ENCODE data around the gene LCN15. TPM values are rescaled to one million over a fixed set of nuclear protein-coding genes. Genes with fewer than 3 reads are reported as not detected.
A peak's percentile ranks its signal among the peaks of the same experiment; 100 is the strongest.

The LCN15 gene
- total RNA-seq (not detected), polyA plus RNA-seq (not detected), total RNA-seq (not detected)

- Histone ChIP-seq H3K9me3 (ENCODE audit: control insufficient read depth in 2 of 3, low read length in 3 of 3) (no peaks in the 10 kb centered on the region), H3K4me3 (ENCODE audit: low read length) (no peak within 1 kb of the TSS), H3K4me1 (ENCODE audit: control insufficient read depth in 2 of 2, insufficient read depth in 2 of 2, low read length in 2 of 2) (no peaks in the 10 kb centered on the region), H3K27me3 (ENCODE audit: control insufficient read depth in 2 of 2, insufficient read depth in 2 of 2, low read length in 2 of 2) (no peaks in the 10 kb centered on the region), H3K27ac (ENCODE audit: low read depth, low read length) (no peak within 1 kb of the TSS), H3K36me3 (ENCODE audit: control insufficient read depth in 2 of 3, insufficient read depth in 3 of 3, low read length in 3 of 3) (no peaks in the 10 kb centered on the region)
- Mint-ChIP-seq H3K9me3 (no peaks in the 10 kb centered on the region), H3K4me1 (peaks cover 0 to 12% (median 0%) of the 10 kb centered on the region in 7 donors), H3K4me3 (no peak within 1 kb of the TSS), H3K27me3 (peaks cover 4 to 26% (median 15%) of the 10 kb centered on the region in 5 donors), H3K27ac (no peak within 1 kb of the TSS), H3K36me3 (no peaks in the 10 kb centered on the region)
- intact Hi-C loops (cut with micrococcal nuclease) = no loop called here
- DNase-seq (no peak), ATAC-seq (no peak)
- CTCF ChIA-PET = no interaction called here
- POLR2A ChIA-PET = interaction anchor here (0.7 kb wide), 1 partner anchor 36 kb away, joined by 3 read pairs; no protein-coding TSS in a partner anchor
Measured at GRCh38 chr9:136764301-136764891, at the start of gene LCN15. LCN15 (minus strand) TSS chr9:136764518; CDS start chr9:136764488, 30 bp downstream.

GRCh38 chr9:136808806-136809158 lies 44.5 kb upstream of the LCN15 start:
- peak overlapping the region; percentile 71 for H3K27ac ChIP-seq (ENCODE audit: low read depth, low read length)
- peak overlapping the region; percentile 40 to 90 (median 68) for H3K27ac Mint-ChIP-seq
- POLR2A ChIA-PET = interaction anchor here (0.6 to 4.7 kb wide), 7 partner anchors 9 to 278 kb away, joined by 3 to 38 read pairs (median 3); partner anchors contain the start of genes MAN1B1 and TMEM141
- intact Hi-C loops (cut with micrococcal nuclease) = loop anchor here in 1 of 2 donors (5.0 kb wide), 1 partner anchor 134 kb away; the partner anchor contains the start of gene FBXW5
- H3K4me1 Mint-ChIP-seq = peaks cover 33 to 60% (median 46%) of the 10 kb centered on the region in 7 donors
- no peaks in the 10 kb centered on the region for H3K27me3 ChIP-seq (ENCODE audit: control insufficient read depth in 2 of 2, insufficient read depth in 2 of 2, low read length in 2 of 2)
- peak overlapping the region; percentile 40 for H3K4me3 ChIP-seq (ENCODE audit: low read length)
- ATAC-seq = no peak
- H3K4me1 ChIP-seq (ENCODE audit: control insufficient read depth in 2 of 2, insufficient read depth in 2 of 2, low read length in 2 of 2) = peaks cover 20 to 32% of the 10 kb centered on the region in 2 donors
- H3K9me3 Mint-ChIP-seq = no peaks in the 10 kb centered on the region
- peaks cover 0 to 7% (median 0%) of the 10 kb centered on the region in 3 experiments for H3K36me3 ChIP-seq (ENCODE audit: control insufficient read depth in 2 of 3, insufficient read depth in 3 of 3, low read length in 3 of 3)
- H3K36me3 Mint-ChIP-seq = peaks cover 0 to 15% (median 12%) of the 10 kb centered on the region in 5 donors
- H3K4me3 Mint-ChIP-seq = peak overlapping the region; percentile 78 to 91 (median 83)
- CTCF ChIA-PET = interaction anchor here (0.9 kb wide), 1 partner anchor 21 kb away, joined by 3 read pairs; no protein-coding TSS in a partner anchor
- no peaks in the 10 kb centered on the region for H3K27me3 Mint-ChIP-seq
- no peak for DNase-seq
- no peaks in the 10 kb centered on the region for H3K9me3 ChIP-seq (ENCODE audit: control insufficient read depth in 2 of 3, low read length in 3 of 3)

- ATAC-seq (peak; percentile 55), DNase-seq (peak in 8 of 9 donors; percentile 43 to 62 (median 48))
- no peaks in the 10 kb centered on the region for H3K27me3 ChIP-seq (ENCODE audit: control insufficient read depth in 2 of 2, insufficient read depth in 2 of 2, low read length in 2 of 2)
- H3K9me3 ChIP-seq (ENCODE audit: control insufficient read depth in 2 of 3, low read length in 3 of 3) = no peaks in the 10 kb centered on the region
- peaks cover 20 to 32% of the 10 kb centered on the region in 2 donors for H3K4me1 ChIP-seq (ENCODE audit: control insufficient read depth in 2 of 2, insufficient read depth in 2 of 2, low read length in 2 of 2)
- Mint-ChIP-seq H3K4me1 (peaks cover 29 to 59% (median 41%) of the 10 kb centered on the region in 7 donors), H3K9me3 (no peaks in the 10 kb centered on the region), H3K27ac (peak overlapping the region; percentile 40 to 90 (median 68)), H3K4me3 (peak overlapping the region; percentile 78 to 91 (median 83)), H3K27me3 (no peaks in the 10 kb centered on the region), H3K36me3 (peaks cover 0 to 15% (median 10%) of the 10 kb centered on the region in 5 donors)
- POLR2A ChIA-PET = interaction anchor here (0.7 to 4.7 kb wide), 12 partner anchors 9 to 392 kb away, joined by 3 to 38 read pairs (median 3); partner anchors contain the start of genes FBXW5, MAN1B1, TMEM141 and TPRN
- H3K27ac ChIP-seq (ENCODE audit: low read depth, low read length) = peak overlapping the region; percentile 71
- CTCF ChIA-PET = interaction anchor here (0.6 to 1.3 kb wide), 4 partner anchors 15 to 448 kb away, joined by 3 to 4 read pairs (median 3); no protein-coding TSS in a partner anchor
- intact Hi-C loops (cut with micrococcal nuclease) = loop anchor here in 1 of 2 donors (5.0 kb wide), 1 partner anchor 134 kb away; the partner anchor contains the start of gene FBXW5
- H3K36me3 ChIP-seq (ENCODE audit: control insufficient read depth in 2 of 3, insufficient read depth in 3 of 3, low read length in 3 of 3) = peaks cover 0 to 7% (median 0%) of the 10 kb centered on the region in 3 experiments
- H3K4me3 ChIP-seq (ENCODE audit: low read length) = peak overlapping the region; percentile 40
Measured at GRCh38 chr9:136808075-136808805, 43.9 kb upstream of the LCN15 start.

DNA sequence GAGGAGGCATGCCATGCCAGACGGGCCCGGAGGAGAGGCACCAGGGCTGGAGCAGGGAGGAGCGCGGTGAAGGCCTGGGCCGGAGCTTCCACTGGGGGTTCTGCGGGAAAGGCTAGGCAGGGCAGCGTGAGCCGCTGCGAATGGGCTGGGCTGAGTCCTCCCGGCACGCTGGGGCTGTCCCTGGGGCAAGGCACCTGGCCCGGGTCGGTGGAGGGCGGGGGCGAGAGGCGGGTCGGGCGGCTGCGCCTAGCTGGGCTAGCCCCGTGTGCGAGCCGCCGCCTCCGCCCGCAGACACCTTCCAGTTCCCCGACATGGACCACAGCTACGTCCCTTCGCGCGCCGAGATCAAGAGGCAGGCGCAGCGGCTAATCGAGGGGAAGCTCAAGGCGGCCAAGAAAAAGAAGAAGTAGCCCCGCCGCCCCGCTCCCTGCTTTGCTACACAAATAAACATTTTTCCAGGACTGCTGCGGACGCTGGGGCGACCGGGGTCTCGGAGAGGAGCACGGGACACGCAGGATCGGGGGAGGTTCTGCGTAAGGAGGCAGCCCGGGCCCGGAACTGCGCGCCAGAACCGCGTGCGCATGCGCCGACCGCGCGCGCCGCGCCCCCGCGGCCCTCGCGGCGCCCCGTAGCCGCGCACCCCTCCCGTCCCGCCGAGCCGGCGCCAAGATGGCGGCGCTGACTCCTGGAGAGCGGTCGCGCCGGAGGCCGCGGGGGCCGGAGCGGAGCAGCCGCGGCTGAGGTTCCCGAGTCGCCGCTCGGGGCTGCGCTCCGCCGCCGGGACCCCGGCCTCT lies 43.2 kb upstream of the LCN15 start, which contains the start of gene RABL6:
TSS of gene RABL6 (plus strand) at position 668 of the 794 bp plus-strand sequence. CDS start 249 bp downstream, outside the sequence.
- intact Hi-C loops (cut with micrococcal nuclease) = loop anchor here (1.0 to 5.0 kb wide), 6 partner anchors 8 to 137 kb away; partner anchors contain the start of genes FBXW5 (in 2 of the 2), TMEM141 (in 2 of the 2), EDF1 (in 1 of the 2) and TRAF2 (in 1 of the 2)
- H3K4me3 Mint-ChIP-seq = peak within 1 kb of the TSS; percentile 78 to 92 (median 90)
- Histone ChIP-seq H3K27me3 (ENCODE audit: control insufficient read depth in 2 of 2, insufficient read depth in 2 of 2, low read length in 2 of 2) (no peaks in the 10 kb centered on the region), H3K4me3 (ENCODE audit: low read length) (peak within 1 kb of the TSS; percentile 69), H3K27ac (ENCODE audit: low read depth, low read length) (peak within 1 kb of the TSS; percentile 94), H3K9me3 (ENCODE audit: control insufficient read depth in 2 of 3, low read length in 3 of 3) (no peaks in the 10 kb centered on the region), H3K4me1 (ENCODE audit: control insufficient read depth in 2 of 2, insufficient read depth in 2 of 2, low read length in 2 of 2) (peaks cover 20 to 32% of the 10 kb centered on the region in 2 donors), H3K36me3 (ENCODE audit: control insufficient read depth in 2 of 3, insufficient read depth in 3 of 3, low read length in 3 of 3) (peaks cover 0 to 7% (median 0%) of the 10 kb centered on the region in 3 experiments)
- ATAC-seq (peak; percentile 95), DNase-seq (peak; percentile 70 to 92 (median 86))
- H3K27ac Mint-ChIP-seq = peak within 1 kb of the TSS; percentile 76 to 95 (median 90)
- H3K36me3 Mint-ChIP-seq = peaks cover 0 to 10% (median 3%) of the 10 kb centered on the region in 5 donors
- ChIA-PET POLR2A (interaction anchor here (0.7 to 4.7 kb wide), 13 partner anchors 8 to 393 kb away, joined by 3 to 38 read pairs (median 3); partner anchors contain the start of genes FBXW5, MAN1B1, TMEM141 and TPRN), CTCF (interaction anchor here (0.6 to 1.7 kb wide), 6 partner anchors 9 to 449 kb away, joined by 3 to 9 read pairs (median 3); no protein-coding TSS in a partner anchor)
- H3K9me3 Mint-ChIP-seq = no peaks in the 10 kb centered on the region
- peaks cover 22 to 52% (median 33%) of the 10 kb centered on the region in 7 donors for H3K4me1 Mint-ChIP-seq
- peaks cover 0 to under 1% (median 0%) of the 10 kb centered on the region in 5 donors for H3K27me3 Mint-ChIP-seq

GRCh38 chr9:136806631-136807201 lies 42.4 kb upstream of the LCN15 start:
- intact Hi-C loops (cut with micrococcal nuclease) = loop anchor here (1.0 to 5.0 kb wide), 6 partner anchors 7 to 138 kb away; partner anchors contain the start of genes FBXW5 (in 2 of the 2), TMEM141 (in 2 of the 2), EDF1 (in 1 of the 2) and TRAF2 (in 1 of the 2)
- Mint-ChIP-seq H3K36me3 (peaks cover 0 to 10% (median 3%) of the 10 kb centered on the region in 5 donors), H3K27ac (peak overlapping the region; percentile 76 to 94 (median 85)), H3K4me3 (peak overlapping the region; percentile 78 to 92 (median 90)), H3K27me3 (peaks cover 0 to 8% (median 0%) of the 10 kb centered on the region in 5 donors), H3K9me3 (no peaks in the 10 kb centered on the region), H3K4me1 (peaks cover 21 to 46% (median 28%) of the 10 kb centered on the region in 7 donors)
- Histone ChIP-seq H3K36me3 (ENCODE audit: control insufficient read depth in 2 of 3, insufficient read depth in 3 of 3, low read length in 3 of 3) (peaks cover 0 to 7% (median 0%) of the 10 kb centered on the region in 3 experiments), H3K4me1 (ENCODE audit: control insufficient read depth in 2 of 2, insufficient read depth in 2 of 2, low read length in 2 of 2) (peaks cover 20 to 32% of the 10 kb centered on the region in 2 donors), H3K9me3 (ENCODE audit: control insufficient read depth in 2 of 3, low read length in 3 of 3) (no peaks in the 10 kb centered on the region), H3K27ac (ENCODE audit: low read depth, low read length) (peak overlapping the region; percentile 94), H3K27me3 (ENCODE audit: control insufficient read depth in 2 of 2, insufficient read depth in 2 of 2, low read length in 2 of 2) (no peaks in the 10 kb centered on the region), H3K4me3 (ENCODE audit: low read length) (peak overlapping the region; percentile 69)
- no peak for ATAC-seq
- ChIA-PET CTCF (interaction anchor here (0.7 to 1.7 kb wide), 4 partner anchors 10 to 242 kb away, joined by 3 to 9 read pairs (median 4); no protein-coding TSS in a partner anchor), POLR2A (interaction anchor here (0.7 to 4.7 kb wide), 10 partner anchors 8 to 394 kb away, joined by 3 to 38 read pairs (median 3); partner anchors contain the start of genes FBXW5, TMEM141 and TPRN)
- DNase-seq = peak in 1 of 9 donors; percentile 24
